Stimulated activated naive CD4-positive, alpha-beta T cell treated with Interleukin-2 at 50 U/mL for 16 hours (primary cell): ENCODE data around the gene PNPLA1.

Experiments
- DNase-seq: peaks from one replicate; lab custom pipeline; 2025; lab: John Stamatoyannopoulos, UW

The PNPLA1 gene

DNA sequence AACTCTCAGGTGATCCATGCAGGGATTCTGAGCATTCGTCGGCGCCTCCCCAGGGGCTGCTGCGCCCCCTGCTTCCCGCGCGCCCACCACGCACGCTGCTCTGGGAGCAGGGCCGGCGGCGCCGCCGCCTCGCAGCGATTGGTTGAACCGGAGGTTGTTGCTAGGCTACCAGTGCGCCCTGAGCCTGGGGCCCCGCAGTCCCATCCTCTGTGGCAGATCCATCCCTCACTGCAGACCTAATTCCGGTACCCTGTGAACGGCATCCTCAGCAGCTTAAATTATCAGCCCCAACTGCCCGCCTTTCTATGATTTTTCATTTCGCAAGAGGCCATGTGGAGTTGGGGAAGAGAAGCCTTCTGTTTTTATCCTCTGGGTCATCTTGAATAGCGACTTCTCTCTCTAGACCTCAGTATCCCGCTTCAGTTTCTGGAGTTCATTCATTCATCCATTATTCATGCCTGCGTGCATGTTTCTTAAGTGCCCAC lies 15.4 kb downstream of the PNPLA1 start:
- DNase-seq = no peak

DNA sequence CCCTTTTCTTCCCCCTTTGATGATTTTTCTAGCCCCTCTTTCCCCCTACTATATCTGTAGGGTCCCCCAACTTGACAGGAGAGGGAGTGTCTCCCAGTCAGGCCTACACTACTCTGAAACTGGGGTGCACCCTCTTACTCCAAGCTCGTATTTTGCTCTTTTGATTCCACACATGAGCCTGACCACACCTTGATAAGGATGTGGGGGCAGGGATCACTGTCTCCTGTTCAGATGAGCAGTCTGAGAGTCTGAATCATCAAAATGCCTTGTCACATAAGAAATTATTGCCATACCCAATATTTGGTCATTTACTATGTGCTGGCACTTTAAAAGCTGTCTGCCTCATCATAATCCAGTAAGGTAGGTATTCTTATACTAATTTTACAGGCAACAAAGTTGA lies 15.9 kb downstream of the PNPLA1 start:
- no peak for DNase-seq

DNA sequence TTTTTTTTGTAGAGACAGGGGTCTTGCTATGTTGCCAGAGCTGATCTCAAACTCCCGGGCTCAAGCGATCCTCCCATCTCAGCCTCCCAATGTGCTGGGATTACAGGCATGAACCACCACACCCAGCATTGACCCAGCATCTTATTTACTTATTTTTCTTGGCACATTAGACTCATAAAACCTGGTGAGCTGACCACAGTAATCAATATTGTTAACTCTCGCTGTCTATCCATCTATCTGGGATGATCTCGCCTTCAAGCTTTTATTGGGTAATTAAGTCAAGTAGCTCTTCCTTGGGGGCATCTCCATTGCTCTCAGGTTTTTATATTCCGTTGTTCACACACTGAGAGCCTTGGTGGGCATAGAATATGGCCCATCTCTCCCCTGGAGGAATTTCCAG lies 17.0 kb downstream of the PNPLA1 start:
- DNase-seq = no peak

DNA sequence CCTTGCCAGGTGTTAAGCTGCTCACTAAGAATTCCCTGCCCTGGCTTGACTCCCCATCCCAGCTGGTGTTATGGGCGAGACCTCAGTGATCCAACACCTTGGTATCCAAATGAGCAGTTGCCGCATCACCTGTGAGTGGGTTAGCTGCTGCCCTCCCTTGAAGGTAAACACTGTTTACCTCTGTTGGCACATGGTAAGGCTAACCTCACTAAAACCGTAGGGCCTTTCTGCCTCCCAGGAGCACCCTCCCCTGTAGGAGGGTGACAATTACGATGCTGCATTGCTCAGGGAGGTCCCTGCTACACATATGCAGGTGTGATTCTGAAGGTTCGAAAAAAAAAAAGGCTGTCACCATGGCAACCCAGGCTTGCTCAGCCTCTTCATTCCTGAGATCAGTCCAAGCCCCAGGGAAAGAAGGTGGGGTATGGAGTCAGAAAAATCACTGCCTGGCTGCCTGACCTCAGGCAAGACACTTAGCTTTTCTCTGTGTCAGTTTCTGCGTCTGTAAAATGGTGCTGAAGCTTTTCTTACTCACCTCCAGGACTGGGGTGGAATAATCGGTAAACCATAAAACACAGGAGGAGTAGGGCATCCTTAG lies 19.5 kb downstream of the PNPLA1 start:
- DNase-seq = no peak

DNA sequence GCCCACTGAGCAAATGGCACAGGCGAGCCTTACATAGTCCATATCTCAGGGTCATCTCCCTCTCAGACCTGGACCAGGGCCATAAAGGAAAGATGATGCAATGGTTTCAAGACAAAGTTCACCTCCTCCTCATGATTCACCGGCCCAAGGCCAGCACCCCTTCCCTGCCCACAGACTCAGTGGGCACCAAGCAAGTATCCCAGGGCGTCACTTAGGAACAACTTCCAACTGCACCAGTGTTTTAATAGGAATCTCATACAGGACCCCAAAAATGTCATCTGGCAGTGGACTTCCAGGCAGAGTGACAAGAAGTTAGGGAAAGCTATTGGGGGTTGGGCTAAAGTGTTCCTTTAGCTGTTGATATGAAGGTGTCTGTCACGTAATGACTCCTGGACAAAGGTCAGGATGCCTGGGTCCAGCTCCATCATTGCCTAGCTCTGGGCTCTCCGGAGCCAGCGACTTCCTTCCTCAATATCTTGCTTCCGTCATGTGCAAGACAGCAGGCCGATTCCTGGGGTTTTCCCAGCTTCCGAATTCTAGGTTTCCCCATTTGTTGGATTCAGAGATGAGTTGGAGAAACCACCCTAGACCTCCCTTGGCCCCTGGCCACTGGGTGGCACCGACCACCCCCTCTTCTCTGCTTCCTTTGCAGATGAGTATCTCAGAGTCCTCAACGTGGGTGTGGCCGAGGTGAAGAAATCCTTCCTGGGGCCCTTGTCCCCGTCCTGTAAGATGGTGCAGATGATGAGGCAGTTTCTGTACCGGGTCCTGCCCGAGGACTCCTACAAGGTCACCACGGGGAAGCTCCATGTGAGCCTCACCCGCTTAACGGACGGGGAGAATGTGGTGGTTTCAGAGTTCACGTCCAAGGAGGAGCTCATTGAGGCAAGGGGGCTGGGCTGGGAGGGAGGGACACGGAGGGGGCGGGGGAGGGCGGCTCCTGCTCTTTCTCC lies 21.1 kb downstream of the PNPLA1 start:
- no peak for DNase-seq

DNA sequence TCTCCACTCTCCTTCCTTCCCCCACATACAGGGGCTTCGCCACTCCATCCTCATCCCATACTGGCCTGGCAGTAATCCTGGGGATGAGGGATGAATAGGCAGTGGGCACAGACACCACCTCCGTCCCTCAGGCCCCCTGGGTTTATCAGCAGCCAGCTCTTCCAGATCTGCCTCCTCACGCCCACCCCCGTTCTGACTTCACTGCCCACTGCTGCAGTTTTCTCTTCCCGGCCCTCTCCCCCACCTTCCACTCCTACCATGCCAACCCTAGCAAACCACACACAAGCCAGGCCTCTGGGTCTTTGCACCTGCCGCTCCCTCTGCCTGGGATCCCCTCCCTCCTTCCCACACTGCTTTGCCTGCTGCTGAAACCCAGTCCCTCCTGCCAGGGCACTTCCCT lies 22.3 kb downstream of the PNPLA1 start:
- no peak for DNase-seq

DNA sequence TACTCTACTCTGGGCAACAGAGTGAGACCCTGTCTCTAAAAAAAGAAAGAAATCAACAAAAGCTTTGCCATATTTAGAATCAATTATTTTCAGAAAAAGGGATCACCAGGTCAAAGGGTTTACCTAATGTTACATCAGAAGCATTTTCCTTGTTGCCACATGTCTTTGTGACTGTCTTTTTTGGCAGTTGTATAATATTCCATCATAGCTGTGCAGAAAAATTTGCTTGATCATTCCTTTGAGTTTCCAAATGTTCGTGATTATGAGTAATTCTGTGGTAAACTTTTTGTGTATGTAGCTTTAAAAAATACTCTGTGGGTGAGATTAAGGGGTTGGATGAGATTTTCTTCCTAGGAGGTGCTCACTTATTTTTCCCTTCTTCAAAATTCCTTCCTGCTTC lies 26.4 kb downstream of the PNPLA1 start:
- no peak for DNase-seq

DNA sequence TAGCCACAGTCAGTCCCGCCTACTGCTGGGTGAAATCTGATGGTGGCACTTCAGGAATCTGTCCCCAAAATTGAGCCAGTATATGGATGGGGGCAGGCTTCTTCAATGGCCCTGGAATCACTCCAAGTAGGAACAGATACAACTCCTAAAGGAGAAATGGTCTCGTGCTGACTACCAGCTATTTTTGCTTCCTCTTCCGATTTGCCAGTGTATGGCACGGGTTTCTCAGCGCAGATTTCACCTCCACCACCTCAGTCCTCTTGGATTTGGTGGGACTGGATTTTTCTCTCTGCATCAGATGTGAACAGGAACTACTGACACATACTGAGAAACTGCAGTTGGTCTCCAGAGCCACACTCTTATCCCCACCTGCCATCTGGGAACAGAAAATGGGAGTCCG lies 27.2 kb downstream of the PNPLA1 start:
- DNase-seq = no peak

GRCh38 chr6:36297511-36297910 lies 27.7 kb downstream of the PNPLA1 start:
- DNase-seq = no peak

DNA sequence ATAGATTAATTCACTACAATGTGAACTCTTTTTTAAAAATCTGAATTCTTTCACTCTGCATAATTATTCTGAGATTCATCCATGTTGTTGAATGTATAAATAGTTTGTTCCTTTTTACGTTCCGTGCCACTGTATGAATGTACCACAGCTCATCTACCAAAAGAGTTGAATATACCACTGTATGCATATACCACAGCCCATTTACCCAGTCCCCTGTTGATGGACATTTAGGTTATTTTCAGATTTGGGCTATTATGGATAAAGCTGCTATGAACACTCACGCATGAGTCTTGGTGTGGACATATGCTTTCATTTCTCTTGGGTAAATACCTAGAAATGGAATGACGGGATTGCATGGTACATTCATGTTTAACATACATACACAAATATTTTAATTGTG lies 28.2 kb downstream of the PNPLA1 start:
- no peak for DNase-seq

- DNase-seq = no peak
Measured at GRCh38 chr6:36301085-36301658, 31.3 kb downstream of the PNPLA1 start.

DNA sequence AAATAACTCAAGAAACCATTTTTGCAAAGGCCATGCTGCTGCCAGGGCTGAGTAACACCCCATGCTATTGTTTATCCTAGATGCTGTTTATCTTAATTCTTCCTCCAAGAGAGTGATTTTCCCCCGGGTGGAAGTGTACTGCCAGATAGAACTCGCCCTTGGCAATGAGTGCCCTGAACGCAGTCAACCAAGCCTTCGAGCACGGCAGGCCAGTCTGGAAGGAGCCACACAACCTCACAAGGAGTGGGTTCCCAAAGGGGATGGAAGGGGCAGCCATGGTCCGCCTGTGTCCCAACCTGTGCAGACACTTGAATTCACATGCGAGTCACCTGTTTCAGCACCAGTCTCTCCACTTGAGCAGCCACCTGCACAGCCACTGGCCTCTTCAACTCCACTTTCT lies 31.9 kb downstream of the PNPLA1 start:
- DNase-seq = no peak

GRCh38 chr6:36302227-36302976 lies 32.5 kb downstream of the PNPLA1 start:
- peak; percentile 88 for DNase-seq

- no peak for DNase-seq
Measured at GRCh38 chr6:36305885-36306284, 36.0 kb downstream of the PNPLA1 start.

DNA sequence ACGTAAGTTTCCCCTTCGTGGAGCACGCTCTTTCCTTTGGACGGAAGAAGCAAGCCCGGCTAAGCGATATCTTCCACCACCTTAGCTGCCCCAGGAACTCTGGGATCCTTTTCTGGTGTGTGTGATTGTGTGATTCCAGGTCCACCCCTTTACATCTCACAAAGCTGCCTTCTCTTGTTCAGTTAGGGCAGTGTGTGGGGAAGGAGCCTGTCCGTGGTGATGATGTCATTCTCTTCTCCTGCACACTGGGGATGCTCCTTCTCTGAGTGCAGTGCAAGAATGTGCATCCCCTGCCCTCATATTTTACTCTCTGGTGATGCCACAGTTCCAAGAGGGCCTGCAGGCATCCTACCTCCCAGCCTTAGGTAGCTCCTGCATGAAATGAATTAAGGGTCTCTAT lies 36.5 kb downstream of the PNPLA1 start:
- no peak for DNase-seq

DNA sequence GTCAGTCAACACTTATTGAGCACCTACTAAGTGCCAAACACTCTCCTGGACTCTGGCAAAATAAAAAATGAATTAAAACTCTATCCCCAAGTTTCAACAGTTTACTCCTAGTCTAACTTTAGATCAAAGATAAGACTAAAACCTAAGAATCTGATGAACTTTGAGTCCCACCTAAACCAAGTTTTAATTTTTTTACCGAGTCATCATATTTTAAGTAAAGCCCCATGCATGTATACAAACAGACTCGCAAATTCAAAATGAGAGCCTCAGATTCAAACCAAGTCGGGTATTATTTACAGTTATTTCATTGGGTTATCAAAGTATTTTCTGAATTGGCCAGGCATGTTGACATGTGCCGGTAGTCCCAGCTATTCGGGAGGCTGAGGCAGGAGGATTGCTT lies 38.7 kb downstream of the PNPLA1 start:
- no peak for DNase-seq

DNA sequence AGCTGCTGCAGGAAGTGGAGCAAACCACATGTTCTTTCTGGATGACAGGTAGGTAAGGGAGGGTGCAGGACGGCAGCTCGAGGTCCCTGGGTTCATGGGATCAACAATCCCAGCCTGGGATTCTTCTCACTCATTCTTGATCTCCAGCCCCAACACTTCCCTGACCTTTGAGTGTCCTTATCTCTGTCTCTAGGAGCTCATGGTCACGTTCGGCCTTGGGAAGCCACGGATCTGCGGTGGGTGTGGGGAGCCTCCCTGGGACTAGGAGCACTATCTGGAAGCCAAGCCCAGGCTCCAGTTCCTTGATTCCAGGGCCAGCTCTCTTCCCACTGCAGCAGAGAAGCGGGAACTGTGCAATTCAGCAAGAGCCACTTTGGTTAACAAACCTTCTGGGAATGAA lies 39.3 kb downstream of the PNPLA1 start:
- DNase-seq = no peak

GRCh38 chr6:36309900-36310299 lies 40.0 kb downstream of the PNPLA1 start:
- DNase-seq = no peak

DNA sequence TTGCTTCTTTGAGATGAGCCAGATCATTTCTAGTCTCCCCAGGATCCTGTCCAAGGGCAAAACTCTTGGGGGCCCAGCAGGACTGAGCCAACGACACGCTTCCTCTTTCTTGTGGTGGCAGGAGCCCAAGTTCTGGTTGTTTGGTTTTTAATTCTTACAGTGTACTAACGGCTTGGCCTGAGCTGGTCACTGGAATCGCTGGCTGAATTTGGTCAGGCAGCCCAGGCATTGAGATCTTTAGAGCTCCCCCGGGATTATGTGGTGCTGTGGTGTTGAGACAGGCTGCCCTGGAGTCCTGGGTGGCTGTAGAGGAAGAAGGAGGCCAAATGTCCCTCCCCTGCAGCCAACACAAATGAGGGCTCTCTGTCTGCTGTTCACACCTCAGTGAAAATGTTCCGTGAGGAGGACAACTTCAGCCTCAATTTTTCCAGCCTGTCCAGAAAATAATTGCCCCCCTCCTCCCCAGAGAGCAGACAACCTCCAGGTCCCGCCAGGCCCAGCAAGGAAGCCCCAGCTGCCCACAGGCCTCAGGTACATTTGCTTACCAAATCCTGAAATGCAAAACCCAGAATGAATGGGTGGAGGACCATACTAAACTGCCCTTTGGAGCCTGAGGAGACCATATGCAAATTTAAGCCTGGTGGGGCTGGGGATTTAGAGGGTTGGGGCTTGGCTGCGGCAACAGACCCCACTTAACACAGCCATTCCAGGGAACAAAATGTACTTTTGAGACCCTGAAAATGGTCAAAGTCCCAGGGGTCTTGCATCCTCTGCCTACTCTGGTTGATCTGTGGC lies 43.2 kb downstream of the PNPLA1 start:
- no peak for DNase-seq

DNA sequence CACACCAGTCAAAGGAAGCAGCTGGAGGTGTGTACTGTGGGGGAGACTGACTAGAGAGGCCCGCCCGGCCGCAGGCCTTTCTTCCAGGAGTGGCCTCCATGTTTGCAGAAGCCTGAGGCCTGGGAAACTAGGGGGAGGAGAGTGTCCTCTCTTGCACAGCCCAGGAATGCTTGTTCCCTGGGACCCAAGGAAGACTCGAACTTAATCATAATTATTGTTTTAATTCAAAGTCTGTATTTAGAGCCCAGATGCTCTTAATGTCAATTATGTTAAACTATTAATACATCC lies 43.7 kb downstream of the PNPLA1 start:
- DNase-seq = no peak

GRCh38 chr6:36314221-36315014 lies 44.6 kb downstream of the PNPLA1 start:
- no peak for DNase-seq
